Activated CD8-positive, alpha-beta T cell treated with anti-CD3 and anti-CD28 coated beads for 36 hours (primary cell): ENCODE measurements around the gene TMEM178B. TPM values are rescaled to one million over a fixed set of nuclear protein-coding genes. Genes with fewer than 3 reads are reported as not detected.

Experiments
- ATAC-seq: fragments of 200-7000 bp; cut with Tn5 transposase; one replicate; pipeline ENCODE4 v1.10.0; 2021; ENCODE audit warnings: mild to moderate bottlenecking, moderate library complexity
- CTCF ChIA-PET: fragments of 350-600 bp; sonication (Branson Sonifier 250); formaldehyde crosslinking; loops from one replicate; lab custom pipeline; 2021; ENCODE audit warnings: antibody characterized with exemption; lab: Charles Lee
- POLR2A ChIA-PET: fragments of 350-600 bp; sonication (Branson Sonifier 250); formaldehyde crosslinking; loops from one replicate; lab custom pipeline; 2021; ENCODE audit warnings: antibody characterized with exemption; lab: Charles Lee
- DNase-seq: peaks from one replicate; pipeline ENCODE4 v3.0.0-alpha.2; 2020
- H3K27ac Mint-ChIP-seq: one replicate; pipeline ENCODE4 v1.8.0; 2021; ENCODE audit warnings: mild to moderate bottlenecking, mixed read lengths
- H3K27me3 Mint-ChIP-seq: one replicate; pipeline ENCODE4 v1.8.0; 2021; ENCODE audit warnings: mixed read lengths
- H3K36me3 Mint-ChIP-seq: one replicate; pipeline ENCODE4 v1.8.0; 2021; ENCODE audit warnings: low read depth, mixed read lengths
- H3K4me1 Mint-ChIP-seq: one replicate; pipeline ENCODE4 v1.8.0; 2021; ENCODE audit warnings: low read depth, mixed read lengths
- H3K4me3 Mint-ChIP-seq: one replicate; pipeline ENCODE4 v1.8.0; 2021; ENCODE audit warnings: mild to moderate bottlenecking, moderate library complexity, mixed read lengths
- H3K9me3 Mint-ChIP-seq: one replicate; pipeline ENCODE4 v1.8.0; 2021; ENCODE audit warnings: mixed read lengths
- intact Hi-C: fragments of 100-400 bp; cut with micrococcal nuclease; formaldehyde crosslinking; loops from one replicate; pipeline ENCODE4 v1.10.0; 2022
- total RNA-seq, 2 experiments: library from RNA; stranded (reverse); gene quantifications; one replicate each; pipeline ENCODE4 v1.2.3, GENCODE V29; 2021
- TF ChIP-seq, protein P1 (sequence below): fragments of 200-600 bp; IDR thresholded peaks from one replicate; pipeline ENCODE4 v1.8.0; 2022; ENCODE audit warnings: antibody characterized with exemption, mild to moderate bottlenecking

TMEM178B gene
- total RNA-seq, 2 experiments from 2014 or later: 0.34 to 1.1 TPM

- ChIA-PET CTCF (no interaction called here), POLR2A (no interaction called here)
- H3K4me1 Mint-ChIP-seq: no peaks in the 10 kb centered on the region
- DNase-seq (no peak), ATAC-seq (no peak)
- intact Hi-C loops: no loop called here
- TF ChIP-seq, protein P1, sequence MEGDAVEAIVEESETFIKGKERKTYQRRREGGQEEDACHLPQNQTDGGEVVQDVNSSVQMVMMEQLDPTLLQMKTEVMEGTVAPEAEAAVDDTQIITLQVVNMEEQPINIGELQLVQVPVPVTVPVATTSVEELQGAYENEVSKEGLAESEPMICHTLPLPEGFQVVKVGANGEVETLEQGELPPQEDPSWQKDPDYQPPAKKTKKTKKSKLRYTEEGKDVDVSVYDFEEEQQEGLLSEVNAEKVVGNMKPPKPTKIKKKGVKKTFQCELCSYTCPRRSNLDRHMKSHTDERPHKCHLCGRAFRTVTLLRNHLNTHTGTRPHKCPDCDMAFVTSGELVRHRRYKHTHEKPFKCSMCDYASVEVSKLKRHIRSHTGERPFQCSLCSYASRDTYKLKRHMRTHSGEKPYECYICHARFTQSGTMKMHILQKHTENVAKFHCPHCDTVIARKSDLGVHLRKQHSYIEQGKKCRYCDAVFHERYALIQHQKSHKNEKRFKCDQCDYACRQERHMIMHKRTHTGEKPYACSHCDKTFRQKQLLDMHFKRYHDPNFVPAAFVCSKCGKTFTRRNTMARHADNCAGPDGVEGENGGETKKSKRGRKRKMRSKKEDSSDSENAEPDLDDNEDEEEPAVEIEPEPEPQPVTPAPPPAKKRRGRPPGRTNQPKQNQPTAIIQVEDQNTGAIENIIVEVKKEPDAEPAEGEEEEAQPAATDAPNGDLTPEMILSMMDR: no peak
- no peaks in the 10 kb centered on the region for H3K9me3 Mint-ChIP-seq
- H3K27me3 Mint-ChIP-seq: peaks cover 8% of the 10 kb centered on the region
- H3K4me3 Mint-ChIP-seq: no peak overlapping the region
- no peak overlapping the region for H3K27ac Mint-ChIP-seq
- H3K36me3 Mint-ChIP-seq: no peaks in the 10 kb centered on the region
These were observed 216.5 kb downstream of the TMEM178B start for GRCh38 chr7:141290365-141290764.

GRCh38 chr7:141290973-141291372 is 217.1 kb downstream of the TMEM178B start:
- ChIA-PET POLR2A (no interaction called here), CTCF (no interaction called here)
- Mint-ChIP-seq H3K4me3 (no peak overlapping the region), H3K4me1 (no peaks in the 10 kb centered on the region), H3K9me3 (no peaks in the 10 kb centered on the region), H3K27ac (no peak overlapping the region), H3K36me3 (no peaks in the 10 kb centered on the region), H3K27me3 (peaks cover 8% of the 10 kb centered on the region)
- TF ChIP-seq, protein P1: no peak
- DNase-seq: no peak
- ATAC-seq: no peak
- intact Hi-C loops: no loop called here

DNA sequence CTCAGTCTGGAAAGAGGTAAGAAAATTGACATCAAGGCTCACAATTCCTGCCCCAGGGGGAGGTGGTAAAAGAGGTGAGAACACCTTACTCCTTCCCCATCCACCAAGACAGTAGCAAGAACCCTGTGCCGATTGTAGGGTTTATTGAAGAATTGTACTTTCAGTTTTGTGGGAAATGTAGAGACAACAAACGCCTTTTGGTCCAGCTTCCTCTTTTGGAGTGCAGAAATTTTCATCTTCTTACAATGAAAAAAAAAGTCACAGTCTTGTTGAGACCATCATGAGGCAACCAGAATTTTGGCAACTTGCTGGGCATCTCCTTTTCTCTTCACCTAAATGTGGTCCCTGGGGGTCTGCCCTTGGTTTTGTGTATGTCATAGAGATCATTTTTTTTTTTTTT is 217.7 kb downstream of the TMEM178B start:
- Mint-ChIP-seq H3K27ac (no peak overlapping the region), H3K4me3 (no peak overlapping the region), H3K27me3 (peaks cover 8% of the 10 kb centered on the region), H3K36me3 (no peaks in the 10 kb centered on the region), H3K4me1 (no peaks in the 10 kb centered on the region), H3K9me3 (no peaks in the 10 kb centered on the region)
- no peak for DNase-seq
- TF ChIP-seq, protein P1: no peak
- ATAC-seq: no peak
- intact Hi-C loops: no loop called here
- ChIA-PET CTCF (no interaction called here), POLR2A (no interaction called here)

- H3K27ac Mint-ChIP-seq: no peak overlapping the region
- no peak for DNase-seq
- H3K36me3 Mint-ChIP-seq: no peaks in the 10 kb centered on the region
- no peak for ATAC-seq
- H3K4me1 Mint-ChIP-seq: no peaks in the 10 kb centered on the region
- CTCF ChIA-PET: no interaction called here
- H3K9me3 Mint-ChIP-seq: no peaks in the 10 kb centered on the region
- no peak overlapping the region for H3K4me3 Mint-ChIP-seq
- intact Hi-C loops: no loop called here
- peaks cover 2% of the 10 kb centered on the region for H3K27me3 Mint-ChIP-seq
- POLR2A ChIA-PET: no interaction called here
- TF ChIP-seq, protein P1: no peak
These were observed 220.4 kb downstream of the TMEM178B start for GRCh38 chr7:141294143-141294829.

- Mint-ChIP-seq H3K4me3 (no peak overlapping the region), H3K36me3 (no peaks in the 10 kb centered on the region), H3K27me3 (peaks cover under 1% of the 10 kb centered on the region), H3K4me1 (no peaks in the 10 kb centered on the region), H3K9me3 (no peaks in the 10 kb centered on the region), H3K27ac (no peak overlapping the region)
- no peak for DNase-seq
- no peak for ATAC-seq
- CTCF ChIA-PET: no interaction called here
- TF ChIP-seq, protein P1: no peak
- intact Hi-C loops: no loop called here
- POLR2A ChIA-PET: no interaction called here
These were observed 221.6 kb downstream of the TMEM178B start for GRCh38 chr7:141295367-141295895.
